NT2/D1 (cell line): Measurements from ENCODE around the gene TPMT.

ENCODE experiments used
- DNase-seq: peaks from one replicate; pipeline ENCODE4 v3.0.0-alpha.2; 2011; ENCODE audit warnings: low read depth, low spot score
- H3K27me3 ChIP-seq: 2 replicates; pipeline ENCODE4 v1.6.0; 2011; ENCODE audit warnings: mild to moderate bottlenecking; ENCODE audit not compliant: insufficient read length, insufficient read depth
- H3K36me3 ChIP-seq: 2 replicates; pipeline ENCODE4 v1.6.1; 2011; ENCODE audit warnings: mild to moderate bottlenecking, low read length, mixed read lengths; ENCODE audit not compliant: insufficient read depth, insufficient read length
- H3K4me1 ChIP-seq: 2 replicates; pipeline ENCODE4 v1.5.1; 2011; ENCODE audit not compliant: insufficient read depth, insufficient read length
- H3K4me3 ChIP-seq: 2 replicates; pipeline ENCODE4 v1.5.1; 2011; ENCODE audit warnings: low read depth; ENCODE audit not compliant: insufficient read length
- H3K9ac ChIP-seq: 2 replicates; pipeline ENCODE4 v1.6.0; 2011; ENCODE audit warnings: low read depth; ENCODE audit not compliant: insufficient read length
- H3K9me3 ChIP-seq: 2 replicates; pipeline ENCODE4 v1.5.1; 2011; ENCODE audit warnings: mild to moderate bottlenecking, low read length; ENCODE audit not compliant: insufficient read depth
- SUZ12 ChIP-seq: IDR thresholded peaks from 2 replicates; pipeline ENCODE4 v1.6.1; 2011; ENCODE audit not compliant: insufficient read length, insufficient read depth; ENCODE audit errors: extremely low read depth
- YY1 ChIP-seq: IDR thresholded peaks from 2 replicates; pipeline ENCODE4 v1.6.1; 2011; ENCODE audit not compliant: insufficient read length, insufficient read depth
- ZNF274 ChIP-seq: IDR thresholded peaks from 2 replicates; pipeline ENCODE4 v1.6.1; 2011; ENCODE audit warnings: mild to moderate bottlenecking, low read depth, low read length

The TPMT gene

GRCh38 chr6:18081025-18081668 lies 73.7 kb downstream of the TPMT start:
- no peak for DNase-seq
- Histone ChIP-seq H3K9me3 (peaks cover 4% of the 10 kb centered on the region; the same call in 1 of the 2 replicates), H3K9ac (no peak overlapping the region), H3K4me3 (no peak overlapping the region), H3K36me3 (no peaks in the 10 kb centered on the region), H3K4me1 (no peaks in the 10 kb centered on the region), H3K27me3 (no peaks in the 10 kb centered on the region)
- no peak for TF ChIP-seq SUZ12
- no peak for TF ChIP-seq ZNF274
- TF ChIP-seq YY1 = no peak

GRCh38 chr6:18080544-18080943 lies 74.3 kb downstream of the TPMT start:
- Histone ChIP-seq H3K36me3 (no peaks in the 10 kb centered on the region), H3K9ac (no peak overlapping the region), H3K27me3 (no peaks in the 10 kb centered on the region), H3K4me1 (no peaks in the 10 kb centered on the region), H3K4me3 (no peak overlapping the region), H3K9me3 (peaks cover 8% of the 10 kb centered on the region)
- DNase-seq = no peak
- no peak for TF ChIP-seq SUZ12
- TF ChIP-seq ZNF274 = no peak
- no peak for TF ChIP-seq YY1

GRCh38 chr6:18078866-18079265 lies 76.0 kb downstream of the TPMT start:
- Histone ChIP-seq H3K4me1 (no peaks in the 10 kb centered on the region), H3K27me3 (no peaks in the 10 kb centered on the region), H3K36me3 (no peaks in the 10 kb centered on the region), H3K9me3 (peaks cover 9% of the 10 kb centered on the region), H3K4me3 (no peak overlapping the region), H3K9ac (no peak overlapping the region)
- DNase-seq = no peak
- no peak for TF ChIP-seq SUZ12
- no peak for TF ChIP-seq ZNF274
- no peak for TF ChIP-seq YY1
